HG03064 (cell line): ENCODE data around the gene ZDHHC20.
"Not testable (repeated sequence)": the region's sequence is repeated elsewhere in the genome, so short reads cannot be mapped to it uniquely, and the experiment has no call there.

Experiments used
- ATAC-seq: cut with Tn5 transposase; IDR thresholded peaks from one replicate; pipeline ENCODE4 v1.9.1; 2021; ENCODE audit warnings: low read depth; ENCODE audit not compliant: unreplicated experiment

The ZDHHC20 gene

DNA sequence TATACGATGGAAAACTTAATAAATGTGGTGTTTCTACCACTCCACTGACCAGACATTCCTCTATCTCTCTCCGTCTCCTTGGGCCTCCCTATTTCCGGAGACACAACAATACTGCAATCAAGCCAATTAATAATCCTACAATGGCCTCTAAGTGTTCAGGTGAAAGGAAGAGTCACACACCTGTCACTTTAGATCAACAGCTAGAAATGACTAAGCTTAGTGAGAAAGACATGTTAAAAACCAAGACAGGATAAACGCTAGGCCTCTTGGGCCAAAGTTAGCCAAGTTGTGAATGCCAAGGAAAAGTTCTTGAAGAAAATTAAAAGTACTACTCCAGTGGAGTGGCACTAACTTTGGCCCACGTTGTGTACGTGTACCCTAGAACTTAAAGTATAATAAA is 22.5 kb downstream of the ZDHHC20 start:
- ATAC-seq: no peak

DNA sequence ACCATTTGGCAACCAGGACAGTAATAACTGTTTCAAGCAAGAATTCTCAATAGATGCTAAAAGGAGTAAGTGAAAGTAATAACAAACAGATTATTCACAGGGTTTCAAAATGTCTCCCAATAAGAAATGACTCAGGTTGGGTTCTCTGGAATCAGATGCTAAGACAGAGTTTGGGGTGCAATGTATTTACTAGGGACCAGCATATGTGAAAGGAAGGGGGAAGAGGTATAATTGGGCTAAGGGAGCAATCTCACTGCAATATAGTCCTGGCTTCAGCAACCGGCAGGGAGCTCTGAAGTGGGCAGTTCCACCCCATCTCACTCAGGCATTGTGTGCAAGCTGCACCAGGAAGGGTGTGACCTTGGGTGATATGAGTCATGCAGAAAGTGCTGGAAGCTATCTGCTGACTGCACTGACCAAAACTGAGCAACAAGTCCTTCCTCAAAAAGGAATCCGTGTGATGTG is 23.4 kb downstream of the ZDHHC20 start:
- peak; percentile 93 for ATAC-seq

DNA sequence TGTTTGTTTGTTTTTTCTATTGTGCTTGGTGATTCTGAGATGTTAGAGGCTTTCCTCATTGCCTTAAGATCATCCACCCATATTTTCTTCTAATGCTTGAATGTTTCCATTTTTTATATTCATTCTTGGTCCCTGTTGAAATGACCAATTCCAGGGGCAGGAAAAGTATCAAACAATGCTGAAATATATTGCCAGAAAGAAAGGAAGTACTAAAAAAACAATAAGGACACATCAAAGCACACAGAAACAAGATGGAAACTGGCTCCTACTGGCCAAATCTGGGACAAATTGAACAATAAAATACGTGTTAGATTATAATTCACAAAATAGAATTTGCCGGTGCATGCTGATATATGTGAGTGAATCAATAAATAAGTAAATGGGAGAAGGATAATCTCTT is 23.9 kb downstream of the ZDHHC20 start:
- no peak for ATAC-seq

DNA sequence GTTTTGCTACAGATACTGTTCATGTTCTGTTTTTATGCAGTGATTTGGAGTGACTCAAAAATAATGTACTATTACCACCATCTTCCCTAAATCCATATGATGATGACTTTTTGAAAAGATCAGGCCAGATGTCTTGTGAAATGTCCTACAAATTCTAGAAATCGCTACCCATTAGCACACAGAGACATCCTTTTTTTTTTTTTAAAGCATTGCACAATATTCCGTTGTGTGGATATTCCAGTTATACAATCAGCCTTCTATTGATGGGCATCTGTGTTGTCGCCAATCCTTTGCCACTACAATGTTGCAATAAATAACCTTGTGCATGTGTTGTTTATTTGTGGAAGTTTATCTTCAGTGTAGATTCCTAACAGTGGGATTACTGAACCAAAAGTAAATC is 24.5 kb downstream of the ZDHHC20 start:
- no peak for ATAC-seq

DNA sequence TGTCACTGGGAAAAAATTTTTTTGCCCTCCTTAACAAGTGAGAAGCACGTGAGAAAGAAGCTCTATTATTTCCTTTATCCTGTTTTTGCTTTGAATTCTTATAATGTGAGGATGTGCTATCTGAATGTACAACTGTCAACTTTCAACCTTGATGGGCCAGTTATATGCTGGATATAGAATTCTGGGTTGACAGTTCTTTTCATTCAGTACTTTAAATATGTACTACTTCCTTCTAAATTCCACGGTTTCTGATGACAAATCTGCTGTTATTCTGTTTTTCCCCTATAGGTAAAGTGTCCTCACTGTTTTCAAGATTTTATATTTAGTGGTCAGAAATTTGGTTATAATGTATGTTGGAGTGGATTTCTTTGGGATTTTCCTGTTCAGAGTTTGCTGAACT is 29.9 kb downstream of the ZDHHC20 start:
- ATAC-seq: no peak

DNA sequence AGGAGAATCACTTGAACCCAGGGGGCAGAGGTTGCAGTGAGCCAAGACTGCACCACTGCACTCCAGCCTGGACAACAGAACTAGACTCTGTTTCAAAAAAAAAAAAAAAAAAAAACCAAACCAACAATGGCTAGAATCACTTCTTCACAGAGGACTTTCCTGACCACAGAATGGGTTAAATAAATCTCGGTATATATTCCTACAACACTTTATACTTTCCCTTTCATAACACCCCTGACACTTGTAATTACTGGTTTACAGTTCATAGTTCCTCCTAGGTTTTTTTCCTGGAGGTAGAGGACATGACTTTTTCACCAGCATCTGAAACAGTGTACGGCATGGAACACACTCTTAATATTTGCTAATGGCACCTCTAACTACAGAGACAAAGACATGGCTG is 31.4 kb downstream of the ZDHHC20 start:
- ATAC-seq: no peak

DNA sequence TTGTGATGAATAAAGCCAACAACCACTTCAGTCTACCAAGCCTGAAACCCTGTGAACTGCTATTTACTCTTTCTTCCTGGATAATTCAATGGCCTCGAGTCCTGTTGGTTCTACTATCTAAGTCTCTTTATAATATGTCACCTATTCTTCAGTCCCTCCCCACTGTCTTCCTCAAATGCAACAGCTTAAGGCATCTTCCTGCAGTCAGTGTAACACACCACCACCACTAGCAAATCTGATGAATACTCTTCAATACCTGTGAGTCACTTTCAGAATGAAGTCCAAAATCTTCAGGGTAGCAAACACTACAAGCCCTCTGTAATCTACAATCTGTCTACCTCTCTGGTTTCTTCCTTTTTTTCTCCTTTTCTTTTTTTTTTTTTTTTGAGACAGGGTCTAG is 32.9 kb downstream of the ZDHHC20 start:
- no peak for ATAC-seq

DNA sequence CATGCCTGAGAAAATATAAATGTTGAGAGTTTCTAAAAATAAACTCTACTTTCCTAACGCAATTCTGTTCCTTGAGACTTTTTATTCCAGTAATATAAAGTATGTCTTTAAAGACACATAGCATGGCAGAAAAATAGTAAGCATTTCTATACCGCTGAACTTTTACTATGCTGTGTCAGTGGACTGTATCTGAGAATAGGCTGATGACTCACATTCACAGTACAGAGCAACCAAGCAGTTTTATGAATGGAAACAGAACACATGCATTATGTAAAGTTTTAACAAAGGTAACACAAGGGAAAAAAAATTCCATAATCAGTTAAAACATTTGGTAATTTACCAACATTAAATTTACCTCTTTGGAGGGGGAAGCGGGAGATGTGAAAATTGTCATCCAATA is 38.4 kb downstream of the ZDHHC20 start:
- no peak for ATAC-seq

DNA sequence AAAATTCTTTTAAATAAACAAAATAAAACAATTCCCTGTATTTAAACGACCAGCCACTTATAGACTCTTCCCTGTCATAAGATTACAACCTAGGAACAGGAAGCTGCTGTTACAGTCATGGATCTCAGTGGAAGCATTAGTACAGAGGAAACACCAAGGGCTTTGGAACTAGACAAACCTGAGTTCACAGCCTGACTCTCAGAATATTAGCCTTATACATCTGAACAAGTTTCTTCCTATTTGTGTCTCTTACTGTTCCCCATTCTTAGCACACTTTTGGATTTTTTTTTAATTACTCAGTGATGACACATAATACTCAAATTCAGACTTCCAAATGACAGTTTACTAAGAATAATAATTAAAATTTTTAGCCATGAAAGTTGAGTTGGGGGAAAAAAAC is 46.1 kb downstream of the ZDHHC20 start:
- ATAC-seq: no peak

DNA sequence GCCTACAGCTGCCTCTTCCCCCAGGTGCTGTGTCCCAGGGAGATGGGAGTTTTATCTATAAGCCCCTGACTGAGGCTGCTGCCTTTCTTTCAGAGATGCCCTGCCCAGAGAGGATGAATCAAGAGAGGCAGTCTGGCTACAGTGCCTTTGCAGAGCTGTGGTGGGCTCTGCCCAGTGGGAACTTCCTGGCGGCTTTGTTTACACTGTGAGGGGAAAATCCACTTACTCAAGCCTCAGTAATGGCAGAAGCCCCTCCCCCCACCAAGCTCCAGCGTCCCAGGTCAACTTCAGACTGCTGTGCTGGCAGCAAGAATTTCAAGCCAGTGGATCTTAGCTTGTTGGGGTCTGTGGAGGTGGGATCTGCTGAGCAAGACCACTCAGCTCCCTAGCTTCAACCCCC is 48.6 kb downstream of the ZDHHC20 start:
- not testable (repeated sequence) for ATAC-seq

DNA sequence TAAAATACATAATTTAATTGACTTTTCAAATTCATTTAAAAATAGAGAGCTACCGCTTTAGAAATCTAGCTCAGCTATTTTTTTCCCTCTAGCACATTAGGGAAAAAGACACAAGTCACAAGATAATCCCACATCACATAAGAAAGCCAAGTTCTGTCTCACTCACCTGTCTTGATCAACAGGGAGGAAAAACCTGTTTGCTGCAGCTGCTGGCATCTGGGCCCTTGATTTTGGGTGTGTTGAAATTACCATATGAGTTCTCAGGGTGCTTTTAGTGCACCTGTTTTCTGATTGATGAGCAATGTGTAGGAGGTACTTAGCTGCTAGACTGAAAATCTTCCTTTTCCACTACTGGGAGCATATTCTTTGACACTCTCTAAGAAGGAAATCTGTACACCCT is 53.8 kb downstream of the ZDHHC20 start:
- ATAC-seq: no peak

DNA sequence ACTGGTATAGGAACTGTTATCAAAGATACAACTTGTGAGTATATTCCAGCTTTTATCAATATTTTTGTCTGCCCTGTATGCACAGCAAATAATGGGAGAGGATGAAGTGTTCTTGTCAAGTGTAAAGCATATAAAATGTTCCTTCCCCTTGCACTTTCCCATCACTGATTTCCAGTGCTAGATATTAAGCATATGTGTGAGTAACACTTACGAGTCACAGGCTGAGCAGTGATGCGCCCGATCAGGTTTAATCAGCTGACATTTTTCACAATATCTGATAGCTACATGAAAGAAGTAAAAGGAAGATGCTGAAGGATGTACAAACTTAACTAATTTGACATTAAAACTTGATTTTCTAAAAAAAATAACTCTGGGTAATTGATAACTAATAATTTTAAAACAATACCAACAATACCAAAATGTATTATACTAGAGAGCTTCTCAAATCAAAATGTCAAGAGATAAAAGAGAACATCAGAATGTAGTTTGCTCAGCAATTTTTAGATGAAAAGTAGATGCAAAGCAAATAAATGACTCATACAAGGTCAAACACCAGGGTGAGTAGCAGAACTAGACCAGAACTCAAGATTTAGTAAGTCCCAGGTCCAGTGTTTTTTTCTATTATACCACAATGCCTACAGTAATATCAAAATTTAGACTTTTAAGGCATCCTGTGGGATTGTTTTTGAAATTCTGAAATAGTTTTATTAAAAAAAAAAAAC is 56.4 kb downstream of the ZDHHC20 start:
- ATAC-seq: no peak

DNA sequence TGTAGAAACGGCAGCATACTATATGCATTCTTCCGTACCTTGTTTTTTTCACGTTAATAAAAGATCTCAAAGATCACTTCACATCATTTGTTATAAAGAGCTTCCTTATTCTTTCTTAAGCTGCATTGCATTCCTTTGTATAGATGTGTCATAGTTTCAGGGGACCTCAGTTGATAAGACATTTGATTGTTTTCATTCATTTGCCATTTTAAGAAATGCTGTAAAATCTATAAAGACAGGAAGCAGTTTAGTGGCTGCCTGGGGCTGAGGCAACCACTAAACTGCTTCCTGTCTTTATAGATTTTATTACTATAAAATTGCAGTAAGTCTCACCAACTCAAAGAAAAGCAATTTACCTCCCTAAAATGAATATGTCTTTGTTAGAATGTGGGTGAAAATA is 59.4 kb downstream of the ZDHHC20 start:
- no peak for ATAC-seq

DNA sequence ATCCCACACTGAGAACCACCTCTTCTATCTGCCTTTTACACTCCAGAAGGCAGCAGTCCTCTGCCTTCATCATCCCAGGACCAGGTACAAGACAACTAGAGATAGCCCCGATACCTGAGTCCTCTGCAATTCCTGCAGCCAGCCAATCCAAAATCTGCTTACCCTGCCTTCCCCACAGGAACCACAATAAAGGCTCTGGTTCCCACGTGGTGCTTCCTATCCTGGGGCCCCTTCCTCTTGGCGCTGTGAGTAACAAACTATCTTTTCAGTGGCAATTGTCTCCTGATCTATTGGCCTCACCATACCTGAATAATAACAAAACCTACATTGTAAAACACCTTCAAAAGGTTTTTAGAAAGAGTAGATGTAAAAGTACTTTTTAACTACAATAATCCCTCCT is 63.1 kb downstream of the ZDHHC20 start:
- no peak for ATAC-seq

DNA sequence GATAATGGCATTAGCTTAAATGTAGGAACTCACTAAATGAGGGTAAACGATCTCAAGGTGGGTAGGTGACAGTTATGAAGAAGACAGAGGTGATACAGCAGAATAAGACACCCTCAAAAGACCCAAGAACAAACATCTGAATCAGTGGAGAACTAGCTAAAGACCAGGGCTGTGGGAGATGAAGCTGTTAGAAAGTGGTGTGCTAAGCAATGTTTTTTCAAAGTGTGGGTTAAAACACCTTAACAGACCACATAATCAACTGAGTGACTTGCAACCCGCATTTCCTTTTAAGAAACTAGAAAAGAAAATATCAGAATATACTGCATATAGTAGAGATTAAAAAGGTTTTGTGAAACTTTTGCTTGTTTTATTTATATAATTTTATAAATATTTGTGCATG is 70.0 kb downstream of the ZDHHC20 start:
- no peak for ATAC-seq

DNA sequence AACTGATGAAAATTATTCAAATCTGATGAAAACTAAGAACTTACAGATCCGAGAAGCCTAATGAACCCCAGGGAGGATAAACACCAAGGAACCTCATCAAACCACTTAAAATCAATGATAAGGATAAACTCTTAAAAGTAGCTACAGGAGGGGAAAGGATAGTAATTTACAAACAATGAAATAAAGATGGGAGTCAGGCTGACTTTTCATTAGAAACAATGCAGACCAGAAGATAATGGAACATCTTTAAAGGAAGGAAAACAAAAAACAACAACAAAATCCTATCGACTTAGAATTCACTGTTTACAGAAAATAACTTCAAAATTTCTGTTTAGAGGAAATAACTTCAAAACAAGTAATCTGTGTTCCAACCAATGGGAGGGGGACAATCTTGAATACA is 73.4 kb downstream of the ZDHHC20 start:
- ATAC-seq: no peak

DNA sequence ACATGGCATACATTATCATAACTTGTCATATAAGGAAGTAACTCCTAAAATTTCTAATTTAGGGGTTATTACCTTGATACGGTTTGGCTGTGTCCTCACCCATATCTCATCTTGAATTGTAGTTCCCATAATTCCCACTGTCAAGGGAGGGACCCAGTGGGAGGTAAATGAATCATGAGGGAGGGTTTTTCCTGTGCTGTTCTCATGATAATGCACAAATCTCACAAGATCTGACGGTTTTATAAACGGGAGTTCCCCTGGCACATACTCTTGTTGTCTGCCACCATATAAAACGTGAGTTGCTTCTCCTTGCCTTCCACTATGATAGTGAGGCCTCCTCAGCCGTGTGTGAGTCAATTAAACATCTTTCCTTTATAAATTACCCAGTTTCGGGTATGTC is 76.0 kb downstream of the ZDHHC20 start:
- no peak for ATAC-seq

DNA sequence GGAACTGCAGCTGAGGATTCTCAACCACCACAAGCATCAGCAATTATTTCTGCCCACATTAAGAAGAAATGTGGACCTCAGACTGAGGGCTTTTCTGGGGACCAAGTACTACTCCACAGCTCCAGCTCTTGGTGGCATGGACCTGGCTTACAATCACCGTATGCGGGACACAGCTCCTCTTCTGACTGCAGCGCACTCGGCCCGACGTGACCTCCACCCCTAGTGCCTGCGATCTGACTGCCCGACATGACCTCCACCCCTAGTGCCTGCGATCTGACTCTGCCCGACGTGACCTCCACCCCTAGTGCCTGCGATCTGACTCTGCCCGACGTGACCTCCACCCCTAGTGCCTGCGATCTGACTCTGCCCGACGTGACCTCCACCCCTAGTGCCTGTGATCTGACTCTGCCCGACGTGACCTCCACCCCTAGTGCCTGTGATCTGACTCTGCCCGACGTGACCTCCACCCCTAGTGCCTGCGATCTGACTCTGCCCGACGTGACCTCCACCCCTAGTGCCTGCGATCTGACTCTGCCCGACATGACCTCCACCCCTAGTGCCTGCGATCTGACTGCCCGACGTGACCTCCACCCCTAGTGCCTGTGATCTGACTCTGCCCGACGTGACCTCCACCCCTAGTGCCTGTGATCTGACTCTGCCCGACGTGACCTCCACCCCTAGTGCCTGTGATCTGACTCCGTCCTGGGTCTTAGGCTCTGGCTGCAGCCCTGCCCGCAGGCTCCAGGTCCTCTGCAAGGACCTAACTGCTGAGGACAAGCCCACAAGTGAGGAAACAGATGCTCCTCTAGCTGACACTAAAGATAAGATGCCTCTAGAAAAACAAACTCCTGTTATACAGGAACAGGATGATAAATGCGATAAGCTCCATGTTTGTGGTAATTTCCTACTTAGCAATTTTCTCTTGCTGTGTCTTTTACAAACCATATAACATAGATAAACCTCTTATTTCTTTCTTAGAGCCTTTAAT is 81.8 kb downstream of the ZDHHC20 start:
- ATAC-seq: not testable (repeated sequence)

DNA sequence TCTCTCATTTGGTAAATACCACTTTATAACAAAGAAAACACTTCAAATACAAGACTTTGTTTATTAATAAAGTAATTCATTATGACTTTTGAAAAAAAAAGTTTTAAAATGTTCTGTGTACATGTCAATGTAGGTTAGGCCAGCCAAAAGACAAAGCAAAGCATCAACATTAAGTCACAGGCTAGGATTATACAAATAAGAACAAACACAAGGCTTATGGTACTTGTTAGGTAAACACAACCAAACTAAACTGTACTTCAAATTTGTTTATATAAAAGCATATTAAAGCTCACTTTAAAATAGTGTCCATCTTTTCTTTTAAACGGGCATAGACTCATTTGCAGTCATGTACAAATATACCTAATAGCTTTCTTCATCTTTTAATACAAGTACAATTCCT is 86.6 kb downstream of the ZDHHC20 start:
- no peak for ATAC-seq

DNA sequence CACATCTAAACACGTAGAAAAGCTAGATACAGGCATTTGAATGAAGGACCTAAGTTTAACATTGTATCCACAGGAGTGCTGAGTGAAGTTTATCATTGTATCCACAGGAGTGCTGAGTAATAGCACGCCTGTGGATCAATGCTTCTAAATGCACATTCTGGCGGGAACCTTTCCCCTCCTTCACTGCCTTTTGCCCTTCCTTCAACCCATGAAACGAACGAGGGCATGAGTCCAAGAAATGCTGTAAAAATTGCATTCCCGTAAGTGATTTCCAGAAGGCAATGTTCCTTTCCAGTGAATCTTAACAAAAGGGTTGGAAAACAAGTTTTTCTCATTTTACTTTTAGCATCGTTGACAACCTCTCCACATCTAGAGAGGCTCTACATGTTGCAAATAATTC is 88.1 kb downstream of the ZDHHC20 start:
- no peak for ATAC-seq

DNA sequence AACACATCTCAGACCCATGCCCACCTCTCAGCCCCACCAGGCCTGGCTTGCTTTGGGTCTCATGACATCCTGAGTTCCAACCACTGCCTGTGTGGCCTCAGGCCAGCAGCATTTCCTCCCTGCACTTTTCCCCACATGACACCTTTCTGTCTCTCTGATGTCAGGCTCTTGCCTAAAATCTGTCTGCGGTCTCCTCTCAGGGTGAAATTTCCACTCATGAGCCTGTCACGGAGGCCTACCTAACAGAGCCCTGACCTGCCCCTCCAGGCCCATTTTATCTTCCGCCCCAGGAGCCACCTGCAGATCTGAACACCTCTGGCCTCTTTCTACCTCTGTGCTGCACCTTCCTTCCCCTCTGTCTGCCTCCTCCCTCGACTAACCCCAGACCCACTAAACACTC is 93.5 kb downstream of the ZDHHC20 start:
- ATAC-seq: no peak

DNA sequence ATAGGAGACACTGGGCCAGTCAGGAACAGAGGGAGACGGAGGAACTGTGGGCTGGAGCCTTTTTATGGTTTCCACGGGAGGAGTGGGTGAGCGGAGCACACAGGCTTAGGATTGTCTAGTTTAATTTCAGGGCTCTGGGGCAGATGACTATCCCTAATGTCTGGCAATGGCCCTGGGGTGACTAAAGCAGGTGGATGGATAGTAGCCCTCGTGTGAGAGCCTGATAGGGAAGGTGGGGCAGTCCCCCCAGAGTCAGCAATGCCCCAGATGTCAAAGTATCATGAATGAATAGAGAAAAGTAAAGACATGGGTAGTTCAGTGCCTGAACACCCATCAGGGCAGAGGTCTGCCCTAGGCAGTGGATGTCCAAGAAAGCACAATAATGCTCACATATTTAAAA is 94.2 kb downstream of the ZDHHC20 start:
- no peak for ATAC-seq
